ENCODE results near the gene TSPAN17.

Gene TSPAN17

DNA sequence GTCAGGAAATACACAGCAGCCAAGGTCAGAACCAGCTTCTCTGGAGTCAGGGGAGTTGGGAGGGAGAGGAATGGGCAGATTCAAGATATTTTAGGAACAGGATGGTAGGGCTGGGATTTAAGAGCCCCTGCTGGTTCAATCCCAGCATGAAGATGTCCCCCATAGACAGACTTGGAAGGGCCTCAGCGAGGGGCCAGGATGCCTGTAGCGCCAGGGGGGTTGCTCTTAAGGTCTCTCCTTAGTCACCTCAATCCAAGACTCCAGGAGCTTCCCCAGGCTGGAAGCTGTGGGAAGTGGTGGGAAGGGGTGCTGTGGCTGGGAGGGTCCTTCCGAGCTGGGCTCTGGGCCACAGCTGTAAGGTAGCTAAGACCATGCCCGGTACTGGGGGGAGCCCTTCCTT is 8.1 kb upstream of the TSPAN17 start:
- in situ Hi-C loops (cut with MboI; ENCODE audit: low sequenced_read_pairs, unreplicated experiment) = no loop called here
- no peak for TF ChIP-seq CTCF (IDR thresholded peaks at IDR 0.05; ENCODE audit: borderline replicate concordance, control extremely low read depth, extremely low read depth, insufficient read depth, missing control alignments)
- DNase-seq (ENCODE audit: low spot score) = no peak

GRCh38 chr5:176639981-176640380 is 7.3 kb upstream of the TSPAN17 start:
- in situ Hi-C loops (cut with MboI; ENCODE audit: low sequenced_read_pairs, unreplicated experiment) = no loop called here
- no peak for TF ChIP-seq CTCF (IDR thresholded peaks at IDR 0.05; ENCODE audit: borderline replicate concordance, control extremely low read depth, extremely low read depth, insufficient read depth, missing control alignments)
- no peak for DNase-seq (ENCODE audit: low spot score)

- TF ChIP-seq CTCF (IDR thresholded peaks at IDR 0.05; ENCODE audit: borderline replicate concordance, control extremely low read depth, extremely low read depth, insufficient read depth, missing control alignments) = no peak
- no peak for DNase-seq (ENCODE audit: low spot score)
- in situ Hi-C loops (cut with MboI; ENCODE audit: low sequenced_read_pairs, unreplicated experiment) = no loop called here
Observed at GRCh38 chr5:176640616-176641015, 6.7 kb upstream of the TSPAN17 start.

DNA sequence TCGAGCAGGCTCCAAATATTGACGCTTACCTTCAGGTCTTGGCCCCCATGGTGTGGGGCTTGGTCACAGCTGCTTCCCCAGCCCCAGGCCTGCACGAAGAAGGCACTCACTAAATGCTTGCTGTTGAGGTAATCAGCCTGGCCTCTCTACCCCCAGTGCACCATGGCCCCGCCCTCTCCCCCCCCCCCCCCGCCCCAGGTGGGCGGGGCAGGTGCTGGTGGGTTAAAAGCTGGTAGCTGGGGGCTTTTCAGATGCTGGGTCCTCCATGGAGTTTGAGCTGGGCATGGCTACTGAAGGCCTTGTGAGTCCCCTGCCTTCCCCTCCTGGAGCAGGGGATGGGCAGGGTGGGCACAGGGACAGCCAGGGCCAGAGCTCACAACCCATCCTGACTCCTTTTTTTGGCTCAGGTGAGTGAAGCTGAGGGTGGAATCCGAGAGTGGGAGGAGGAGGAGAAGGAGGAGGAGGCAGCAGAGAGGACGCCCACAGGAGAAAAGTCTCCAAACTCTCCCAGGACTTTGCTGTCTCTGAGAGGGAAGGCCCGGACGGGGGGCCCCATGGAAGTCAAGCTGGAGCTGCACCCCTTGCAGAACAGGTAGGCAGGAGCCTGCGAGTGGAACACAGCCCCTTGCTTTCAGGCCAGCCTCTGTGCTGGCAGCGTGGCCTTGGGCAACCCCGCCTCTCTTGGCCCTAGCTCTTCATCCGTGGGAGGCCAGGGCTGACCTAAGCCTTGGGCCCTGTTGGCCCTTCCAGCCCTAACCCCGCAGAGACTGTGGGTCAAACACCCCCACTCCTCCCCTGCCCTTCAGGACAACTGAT is 4.4 kb upstream of the TSPAN17 start:
- in situ Hi-C loops (cut with MboI; ENCODE audit: low sequenced_read_pairs, unreplicated experiment) = no loop called here
- no peak for TF ChIP-seq CTCF (IDR thresholded peaks at IDR 0.05; ENCODE audit: borderline replicate concordance, control extremely low read depth, extremely low read depth, insufficient read depth, missing control alignments)
- no peak for DNase-seq (ENCODE audit: low spot score)

- no peak for DNase-seq (ENCODE audit: low spot score)
- in situ Hi-C loops (cut with MboI; ENCODE audit: low sequenced_read_pairs, unreplicated experiment) = no loop called here
Observed at GRCh38 chr5:176643491-176644219, 3.6 kb upstream of the TSPAN17 start.

GRCh38 chr5:176644294-176644693 is 3.0 kb upstream of the TSPAN17 start:
- in situ Hi-C loops (cut with MboI; ENCODE audit: low sequenced_read_pairs, unreplicated experiment) = no loop called here
- no peak for TF ChIP-seq CTCF (IDR thresholded peaks at IDR 0.05; ENCODE audit: borderline replicate concordance, control extremely low read depth, extremely low read depth, insufficient read depth, missing control alignments)

More at GRCh38 chr5:176643491-176644219, 3.6 kb upstream of the TSPAN17 start:
- TF ChIP-seq CTCF (IDR thresholded peaks at IDR 0.05; ENCODE audit: borderline replicate concordance, control extremely low read depth, extremely low read depth, insufficient read depth, missing control alignments) = no peak

More at GRCh38 chr5:176644294-176644693, 3.0 kb upstream of the TSPAN17 start:
- no peak for DNase-seq (ENCODE audit: low spot score)

Measured in GM13976 (cell line).